ENCODE measurements around the gene PLCH1.

The PLCH1 gene

DNA sequence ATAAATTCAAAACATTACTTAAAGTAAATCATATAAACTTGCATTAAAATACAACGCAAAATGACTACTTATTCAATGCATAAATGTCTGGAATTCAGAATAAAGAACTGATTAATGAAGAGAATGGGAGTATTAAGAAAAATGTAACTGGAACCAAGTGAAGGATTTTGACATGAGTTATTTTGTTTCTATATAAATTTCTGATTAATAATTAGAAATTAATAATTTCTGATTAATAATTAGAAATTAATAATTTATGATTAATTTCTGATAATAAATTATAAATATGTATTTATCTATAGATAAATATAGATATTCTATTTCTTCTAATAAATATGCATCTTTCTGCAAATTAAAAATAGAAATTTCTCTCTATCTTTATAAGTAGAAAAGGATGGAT, 291.4 kb downstream of the PLCH1 start:
- no peaks in the 10 kb centered on the region for H3K79me2 ChIP-seq (ENCODE audit: control insufficient read depth, low read length)
- no peaks in the 10 kb centered on the region for H3K9me3 ChIP-seq (ENCODE audit: control insufficient read depth, insufficient read depth, low read length)
- H3K4me1 ChIP-seq (ENCODE audit: control insufficient read depth, low read length), result no peaks in the 10 kb centered on the region
- no peaks in the 10 kb centered on the region for H3K27me3 ChIP-seq (ENCODE audit: control insufficient read depth, low read length)
- no peaks in the 10 kb centered on the region for H3K9me2 ChIP-seq (replicated peaks; ENCODE audit: control insufficient read depth, low read length)
- no peak overlapping the region for H3K4me2 ChIP-seq (ENCODE audit: low read length)
- H4K20me1 ChIP-seq (ENCODE audit: control insufficient read depth, insufficient read depth, low read depth, low read length), result no peaks in the 10 kb centered on the region
- no peaks in the 10 kb centered on the region for H3K36me3 ChIP-seq (ENCODE audit: control insufficient read depth, low read length)
- no peak overlapping the region for H3K4me3 ChIP-seq (ENCODE audit: low read length)
- no peak for TF ChIP-seq EZH2phosphoT487 (IDR thresholded peaks at IDR 0.05; ENCODE audit: borderline replicate concordance, low read length)
- TF ChIP-seq, protein P1, sequence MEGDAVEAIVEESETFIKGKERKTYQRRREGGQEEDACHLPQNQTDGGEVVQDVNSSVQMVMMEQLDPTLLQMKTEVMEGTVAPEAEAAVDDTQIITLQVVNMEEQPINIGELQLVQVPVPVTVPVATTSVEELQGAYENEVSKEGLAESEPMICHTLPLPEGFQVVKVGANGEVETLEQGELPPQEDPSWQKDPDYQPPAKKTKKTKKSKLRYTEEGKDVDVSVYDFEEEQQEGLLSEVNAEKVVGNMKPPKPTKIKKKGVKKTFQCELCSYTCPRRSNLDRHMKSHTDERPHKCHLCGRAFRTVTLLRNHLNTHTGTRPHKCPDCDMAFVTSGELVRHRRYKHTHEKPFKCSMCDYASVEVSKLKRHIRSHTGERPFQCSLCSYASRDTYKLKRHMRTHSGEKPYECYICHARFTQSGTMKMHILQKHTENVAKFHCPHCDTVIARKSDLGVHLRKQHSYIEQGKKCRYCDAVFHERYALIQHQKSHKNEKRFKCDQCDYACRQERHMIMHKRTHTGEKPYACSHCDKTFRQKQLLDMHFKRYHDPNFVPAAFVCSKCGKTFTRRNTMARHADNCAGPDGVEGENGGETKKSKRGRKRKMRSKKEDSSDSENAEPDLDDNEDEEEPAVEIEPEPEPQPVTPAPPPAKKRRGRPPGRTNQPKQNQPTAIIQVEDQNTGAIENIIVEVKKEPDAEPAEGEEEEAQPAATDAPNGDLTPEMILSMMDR (IDR thresholded peaks at IDR 0.05; ENCODE audit: low read depth, low read length, poor library complexity, severe bottlenecking), result no peak
- H3F3A ChIP-seq (ENCODE audit: control insufficient read depth, insufficient read depth), result no peaks in the 10 kb centered on the region
- H3K27ac ChIP-seq (ENCODE audit: low read depth, low read length), result no peak overlapping the region

DNA sequence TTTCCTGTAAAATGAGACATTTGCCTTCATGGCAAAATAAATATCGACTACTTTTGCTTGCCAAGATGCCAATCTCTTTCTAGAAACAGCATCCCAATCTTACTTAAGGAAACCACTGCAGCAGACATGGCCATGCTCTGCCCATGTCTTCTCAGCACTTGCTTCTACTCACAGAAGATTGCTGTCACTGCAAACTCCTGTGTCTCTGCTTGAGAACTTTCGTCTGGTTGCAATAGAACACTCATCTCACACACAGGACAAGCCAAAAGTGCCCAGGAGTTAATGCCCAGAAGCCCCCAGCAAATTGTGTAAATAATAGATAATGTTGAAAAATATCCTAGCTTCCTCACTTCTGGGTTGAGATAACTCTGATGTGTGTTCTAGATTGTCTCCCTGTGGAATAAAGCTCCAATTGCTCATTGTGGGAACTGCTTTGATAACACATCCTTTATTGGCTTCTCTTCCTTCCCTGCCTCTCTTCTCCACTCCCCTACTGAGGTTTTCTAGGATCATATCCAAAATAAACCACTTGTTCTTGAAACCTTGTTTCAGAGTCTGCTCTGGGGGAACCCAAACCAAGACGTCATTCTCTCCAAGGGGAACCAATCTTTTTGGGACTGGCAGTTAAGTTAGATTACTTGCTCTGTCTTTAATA, 295.1 kb downstream of the PLCH1 start:
- Histone ChIP-seq H3K27ac (ENCODE audit: low read depth, low read length) (no peak overlapping the region), H3K27me3 (ENCODE audit: control insufficient read depth, low read length) (no peaks in the 10 kb centered on the region), H3K9me2 (replicated peaks; ENCODE audit: control insufficient read depth, low read length) (no peaks in the 10 kb centered on the region), H3F3A (ENCODE audit: control insufficient read depth, insufficient read depth) (no peaks in the 10 kb centered on the region), H3K36me3 (ENCODE audit: control insufficient read depth, low read length) (no peaks in the 10 kb centered on the region), H3K4me1 (ENCODE audit: control insufficient read depth, low read length) (no peaks in the 10 kb centered on the region), H4K20me1 (ENCODE audit: control insufficient read depth, insufficient read depth, low read depth, low read length) (no peaks in the 10 kb centered on the region), H3K4me2 (ENCODE audit: low read length) (no peak overlapping the region), H3K9me3 (ENCODE audit: control insufficient read depth, insufficient read depth, low read length) (no peaks in the 10 kb centered on the region), H3K79me2 (ENCODE audit: control insufficient read depth, low read length) (no peaks in the 10 kb centered on the region), H3K4me3 (ENCODE audit: low read length) (no peak overlapping the region)
- no peak for TF ChIP-seq EZH2phosphoT487 (IDR thresholded peaks at IDR 0.05; ENCODE audit: borderline replicate concordance, low read length)
- TF ChIP-seq, protein P1 (IDR thresholded peaks at IDR 0.05; ENCODE audit: low read depth, low read length, poor library complexity, severe bottlenecking), result no peak

DNA sequence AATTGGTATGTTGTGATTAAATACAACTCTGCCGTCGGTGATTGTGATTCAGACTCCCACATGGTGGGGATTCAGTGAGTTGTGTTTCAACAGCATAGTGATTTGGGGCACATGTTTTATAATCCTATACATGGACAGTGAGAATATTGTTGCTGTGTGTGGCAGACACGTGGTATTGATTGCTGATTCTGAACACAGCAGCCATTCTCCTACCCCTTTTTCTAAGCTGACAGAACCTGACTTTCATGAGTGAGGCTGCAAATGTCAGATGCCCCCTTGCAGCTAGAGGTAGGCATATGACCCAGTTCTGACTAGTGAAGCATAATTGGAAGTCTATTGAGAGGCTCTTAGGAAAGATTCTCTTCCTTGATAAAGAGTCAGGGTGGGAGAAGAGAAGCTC, 296.3 kb downstream of the PLCH1 start:
- TF ChIP-seq, protein P1 (IDR thresholded peaks at IDR 0.05; ENCODE audit: low read depth, low read length, poor library complexity, severe bottlenecking), result no peak
- no peak for TF ChIP-seq EZH2phosphoT487 (IDR thresholded peaks at IDR 0.05; ENCODE audit: borderline replicate concordance, low read length)
- Histone ChIP-seq H3K27me3 (ENCODE audit: control insufficient read depth, low read length) (no peaks in the 10 kb centered on the region), H3K4me3 (ENCODE audit: low read length) (no peak overlapping the region), H3K4me1 (ENCODE audit: control insufficient read depth, low read length) (no peaks in the 10 kb centered on the region), H4K20me1 (ENCODE audit: control insufficient read depth, insufficient read depth, low read depth, low read length) (no peaks in the 10 kb centered on the region), H3K79me2 (ENCODE audit: control insufficient read depth, low read length) (no peaks in the 10 kb centered on the region), H3K27ac (ENCODE audit: low read depth, low read length) (no peak overlapping the region), H3F3A (ENCODE audit: control insufficient read depth, insufficient read depth) (no peaks in the 10 kb centered on the region), H3K9me3 (ENCODE audit: control insufficient read depth, insufficient read depth, low read length) (no peaks in the 10 kb centered on the region), H3K9me2 (replicated peaks; ENCODE audit: control insufficient read depth, low read length) (no peaks in the 10 kb centered on the region), H3K36me3 (ENCODE audit: control insufficient read depth, low read length) (no peaks in the 10 kb centered on the region), H3K4me2 (ENCODE audit: low read length) (no peak overlapping the region)
